H1 (cell line): ENCODE results near the gene DPY30. TPM values are rescaled to one million over a fixed set of nuclear protein-coding genes. Genes with fewer than 3 reads are reported as not detected.

Experiments
- CTCF ChIA-PET: fragments of 300-600 bp; sonication (Branson Sonifier 250); formaldehyde crosslinking; loops from one replicate; lab custom pipeline; 2021; ENCODE audit not compliant: partially characterized antibody; lab: Charles Lee
- POLR2A ChIA-PET: fragments of 300-600 bp; sonication (Branson Sonifier 250); formaldehyde crosslinking; loops from one replicate; lab custom pipeline; 2021; ENCODE audit warnings: inconsistent platforms; ENCODE audit not compliant: partially characterized antibody; lab: Charles Lee
- DNase-seq, 2 experiments: peaks; one replicate each; pipeline versions ENCODE4 v3.0.0 to v3.0.0-alpha.2; 2010 to 2022; ENCODE audit warnings: low spot score in 2 of 2, low read depth in 1 of 2, mixed read lengths in 1 of 2
- FAIRE-seq: peaks from 2 replicates; lab custom pipeline; 2011; peaks lifted over from hg19 to GRCh38; lab: Jason Lieb, UNC
- H2AFZ ChIP-seq: 2 replicates; pipeline ENCODE4 v1.8.1; 2012; ENCODE audit warnings: low read length, inconsistent platforms
- H2AK5ac ChIP-seq: 2 replicates; pipeline ENCODE4 v1.6.1; 2013; ENCODE audit warnings: low read depth, low read length
- H2BK120ac ChIP-seq: replicated peaks from 2 replicates; pipeline ENCODE3; 2013; ENCODE audit warnings: low read depth, low read length, inconsistent platforms
- H2BK12ac ChIP-seq: 2 replicates; pipeline ENCODE4 v1.6.1; 2013; ENCODE audit warnings: low read depth, low read length
- H2BK15ac ChIP-seq: 2 replicates; pipeline ENCODE4 v1.6.1; 2013; ENCODE audit warnings: low read length
- H2BK20ac ChIP-seq: 2 replicates; pipeline ENCODE4 v1.6.1; 2013; ENCODE audit warnings: low read length
- H2BK5ac ChIP-seq: 2 replicates; pipeline ENCODE4 v1.6.1; 2013; ENCODE audit warnings: low read depth, low read length
- H3K14ac ChIP-seq: 2 replicates; pipeline ENCODE4 v1.6.1; 2013; ENCODE audit warnings: inconsistent platforms; ENCODE audit not compliant: insufficient read length
- H3K18ac ChIP-seq: 2 replicates; pipeline ENCODE4 v1.6.1; 2013; ENCODE audit warnings: low read length; ENCODE audit errors: extremely low read depth
- H3K23ac ChIP-seq: 2 replicates; pipeline ENCODE4 v1.6.1; 2013; ENCODE audit warnings: inconsistent platforms; ENCODE audit not compliant: insufficient read length
- H3K23me2 ChIP-seq: 2 replicates; pipeline ENCODE4 v1.6.1; 2013; ENCODE audit warnings: low read depth, low read length
- H3K27ac ChIP-seq: 2 replicates; pipeline ENCODE4 v1.6.1; 2011; ENCODE audit warnings: low read depth, low read length, inconsistent platforms
- H3K27me3 ChIP-seq, 4 experiments: replicated peaks in 1 of 4; 1 replicate in 1 of 4; 2 replicates in 3 of 4; pipeline versions ENCODE4 v1.6.1 to v1.8.1; 2011 to 2013; ENCODE audit warnings: low read length in 3 of 4, mild to moderate bottlenecking in 3 of 4, inconsistent platforms in 2 of 4, mixed read lengths in 2 of 4, moderate library complexity in 1 of 4; ENCODE audit not compliant: control insufficient read depth in 3 of 4, insufficient read depth in 3 of 4; ENCODE audit errors: extremely low read depth in 1 of 4
- H3K36me3 ChIP-seq, 4 experiments: 2 replicates each; pipeline versions ENCODE4 v1.6.1 to v1.8.1; 2011 to 2013; ENCODE audit warnings: mild to moderate bottlenecking in 4 of 4, low read length in 3 of 4, moderate library complexity in 2 of 4, control low read depth in 1 of 4, inconsistent platforms in 1 of 4; ENCODE audit not compliant: insufficient read depth in 4 of 4, control insufficient read depth in 2 of 4
- H3K4ac ChIP-seq: replicated peaks from 2 replicates; pipeline ENCODE3; 2013; ENCODE audit warnings: low read length, low read depth, mixed read lengths, inconsistent platforms; ENCODE audit not compliant: insufficient read length
- H3K4me1 ChIP-seq, 4 experiments: replicated peaks in 1 of 4; 1 replicate in 1 of 4; 2 replicates in 3 of 4; pipeline versions ENCODE4 v1.6.1 to v1.8.1; 2011 to 2013; ENCODE audit warnings: low read length in 3 of 4, inconsistent platforms in 2 of 4, mixed read lengths in 1 of 4; ENCODE audit not compliant: insufficient read depth in 4 of 4, control insufficient read depth in 3 of 4
- H3K4me2 ChIP-seq, 2 experiments: 2 replicates each; pipeline versions ENCODE4 v1.6.1 to v1.8.1; 2011 to 2013; ENCODE audit warnings: low read depth in 2 of 2, low read length in 2 of 2, control low read depth in 1 of 2, inconsistent platforms in 1 of 2, mild to moderate bottlenecking in 1 of 2; ENCODE audit not compliant: insufficient read depth in 1 of 2
- H3K4me3 ChIP-seq, 4 experiments: fragments of 200-600, 300-600 bp in 1 of 4; sonication (generic), shearing (Covaris generic), sonication (Bioruptor Twin) in 1 of 4; 2 replicates each; pipeline versions ENCODE4 v1.5.1 to v1.8.1; 2011 to 2016; ENCODE audit warnings: low read length in 4 of 4, low read depth in 3 of 4, control low read depth in 2 of 4, inconsistent platforms in 2 of 4, mild to moderate bottlenecking in 2 of 4, mixed read lengths in 1 of 4, moderate library complexity in 1 of 4; ENCODE audit not compliant: insufficient read depth in 2 of 4; ENCODE audit errors: extremely low read depth in 1 of 4
- H3K56ac ChIP-seq: replicated peaks from 2 replicates; pipeline ENCODE3; 2013; ENCODE audit warnings: low read depth, mild to moderate bottlenecking, mixed read lengths, low read length, inconsistent platforms; ENCODE audit not compliant: insufficient read length
- H3K79me1 ChIP-seq: 2 replicates; pipeline ENCODE4 v1.6.1; 2013; ENCODE audit warnings: low read depth, low read length, control low read depth
- H3K79me2 ChIP-seq, 2 experiments: 2 replicates each; pipeline versions ENCODE4 v1.6.1 to v1.8.1; 2012 to 2013; ENCODE audit warnings: low read length in 2 of 2, mild to moderate bottlenecking in 2 of 2, inconsistent platforms in 1 of 2; ENCODE audit not compliant: insufficient read depth in 2 of 2, control insufficient read depth in 1 of 2
- H3K9ac ChIP-seq, 4 experiments: replicated peaks in 1 of 4; 1 replicate in 1 of 4; 2 replicates in 3 of 4; pipeline versions ENCODE4 v1.6.1 to v1.8.1; 2011 to 2013; ENCODE audit warnings: low read depth in 3 of 4, low read length in 3 of 4, control low read depth in 2 of 4, mild to moderate bottlenecking in 2 of 4, moderate library complexity in 2 of 4, inconsistent platforms in 1 of 4; ENCODE audit errors: extremely low read depth in 1 of 4
- H3K9me3 ChIP-seq, 2 experiments: 2 replicates each; pipeline versions ENCODE4 v1.6.1 to v1.8.1; 2012 to 2013; ENCODE audit warnings: mild to moderate bottlenecking in 2 of 2, moderate library complexity in 2 of 2, control low read depth in 1 of 2, inconsistent platforms in 1 of 2, low read depth in 1 of 2, low read length in 1 of 2, mixed read lengths in 1 of 2; ENCODE audit not compliant: insufficient read depth in 2 of 2
- H4K20me1 ChIP-seq, 2 experiments: replicated peaks in 1 of 2; 2 replicates each; pipeline versions ENCODE3 to v1.8.1; 2011 to 2013; ENCODE audit warnings: inconsistent platforms in 2 of 2, low read length in 2 of 2, mild to moderate bottlenecking in 1 of 2; ENCODE audit not compliant: insufficient read depth in 2 of 2, control insufficient read depth in 1 of 2
- H4K5ac ChIP-seq: 2 replicates; pipeline ENCODE4 v1.6.1; 2013; ENCODE audit warnings: low read length, low read depth, mixed read lengths, inconsistent platforms; ENCODE audit not compliant: insufficient read length
- H4K8ac ChIP-seq: 2 replicates; pipeline ENCODE4 v1.8.0; 2013; ENCODE audit warnings: mild to moderate bottlenecking, moderate library complexity, low read length, inconsistent platforms; ENCODE audit not compliant: insufficient read depth; ENCODE audit errors: extremely low read depth
- H4K91ac ChIP-seq: replicated peaks from 2 replicates; pipeline ENCODE3; 2013; ENCODE audit warnings: low read length, mixed read lengths, inconsistent platforms; ENCODE audit not compliant: insufficient read length
- ATF2 ChIP-seq: IDR thresholded peaks from 2 replicates; pipeline ENCODE4 v1.6.1; 2012; ENCODE audit warnings: low read length, inconsistent platforms
- CTBP2 ChIP-seq: IDR thresholded peaks from 2 replicates; pipeline ENCODE4 v1.7.0; 2011; ENCODE audit warnings: borderline replicate concordance, mild to moderate bottlenecking, moderate library complexity, mixed read lengths, low read length; ENCODE audit not compliant: insufficient read depth, insufficient read length
- FOSL1 ChIP-seq: IDR thresholded peaks from 2 replicates; pipeline ENCODE4 v1.6.1; 2011; ENCODE audit warnings: mild to moderate bottlenecking, low read depth, low read length, moderate library complexity; ENCODE audit not compliant: insufficient read depth
- HDAC6 ChIP-seq: IDR thresholded peaks from one replicate; pipeline ENCODE4 v1.7.1; 2012; ENCODE audit warnings: low read depth, mild to moderate bottlenecking, inconsistent platforms, low read length, moderate library complexity
- KDM4A ChIP-seq: IDR thresholded peaks from one replicate; pipeline ENCODE4 v1.7.1; 2012; ENCODE audit warnings: low read depth, mild to moderate bottlenecking, moderate library complexity, low read length, inconsistent platforms; ENCODE audit not compliant: severe bottlenecking
- NRF1 ChIP-seq: IDR thresholded peaks from 2 replicates; pipeline ENCODE4 v1.6.1; 2011; ENCODE audit warnings: mild to moderate bottlenecking, low read depth, low read length, improper control_type of control experiment
- RAD21 ChIP-seq, 2 experiments: IDR thresholded peaks in 1 of 2; conservative IDR thresholded peaks in 1 of 2; 2 replicates each; pipeline ENCODE4 v1.6.1; 2011; ENCODE audit warnings: low read depth in 2 of 2, low read length in 2 of 2, improper control_type of control experiment in 1 of 2, inconsistent platforms in 1 of 2, mild to moderate bottlenecking in 1 of 2, moderate library complexity in 1 of 2
- SIRT6 ChIP-seq: IDR thresholded peaks from one replicate; pipeline ENCODE4 v1.7.1; 2012; ENCODE audit warnings: low read length, inconsistent platforms
- SUZ12 ChIP-seq: fragments of 200-600 bp; sonication (generic); IDR thresholded peaks from 2 replicates; pipeline ENCODE4 v1.6.1; 2012; ENCODE audit warnings: mild to moderate bottlenecking, inconsistent platforms, low read length, moderate library complexity, mixed read lengths
- TAF7 ChIP-seq: optimal IDR thresholded peaks from 2 replicates; pipeline ENCODE3; 2011; ENCODE audit warnings: low read depth, mild to moderate bottlenecking, inconsistent platforms, low read length, moderate library complexity, borderline replicate concordance
- TBP ChIP-seq: IDR thresholded peaks from 2 replicates; pipeline ENCODE4 v1.6.1; 2011; ENCODE audit warnings: low read depth, low read length, improper control_type of control experiment
- TEAD4 ChIP-seq: IDR thresholded peaks from 2 replicates; pipeline ENCODE4 v1.6.1; 2012; ENCODE audit warnings: low read depth, low read length, inconsistent platforms, mixed read lengths
- WGBS, 2 experiments: shearing (Covaris generic) in 1 of 2; methylation state at CpG; one replicate each; pipeline versions ENCODE4 v1.1.6 to v1.1.7; 2013 to 2015; ENCODE audit warnings: low lambda C conversion rate in 2 of 2, mixed read lengths in 2 of 2, inconsistent platforms in 1 of 2, low coverage in 1 of 2, missing lambda C conversion rate in 1 of 2; ENCODE audit not compliant: insufficient replicate concordance in 2 of 2, insufficient coverage in 1 of 2, insufficient read length in 1 of 2; ENCODE audit errors: extremely low coverage in 1 of 2, missing lambda C conversion rate in 1 of 2; 5-methylcytosine and 5-hydroxymethylcytosine counted together
- polyA plus RNA-seq, 7 experiments: library from polyadenylated mRNA; depleted of rRNA in 3 of 7; stranded (reverse) in 5 of 7; unstranded in 2 of 7; fragments of >200 nt in 5 of 7; fragments of 200-250 nt in 2 of 7; gene quantifications; 1 replicate in 5 of 7; 2 replicates in 1 of 7; 4 replicates in 1 of 7; pipeline versions ENCODE4 v1.2.1 to v1.2.3, GENCODE V29; 2011 to 2013; ENCODE audit warnings: missing spikeins in 2 of 7, mixed read lengths in 2 of 7
- total RNA-seq: library from RNA; stranded (reverse); fragmentation: NEBNext Ultra II Directional; extraction: Animal tissue kit (Norgen Biotek cat#: 25700); gene quantifications from 2 replicates; pipeline ENCODE4 v1.2.1, GENCODE V29; 2021

DPY30 gene
- total and polyA plus RNA-seq, 2 of the 8 experiments (the other 6 are each of a cell fraction or from before 2014, with no cell fraction given): 139 to 157 TPM

GRCh38 chr2:32002406-32002805 lies 37.2 kb downstream of the DPY30 start:
- H3K18ac ChIP-seq: no peak overlapping the region
- peaks cover 3 to 91% of the 10 kb centered on the region in 2 experiments for H3K79me2 ChIP-seq
- no peak overlapping the region for H3K56ac ChIP-seq
- no peak overlapping the region for H4K8ac ChIP-seq
- no peaks in the 10 kb centered on the region for H3K23me2 ChIP-seq
- no peak overlapping the region for H2BK20ac ChIP-seq
- no peak overlapping the region for H2BK12ac ChIP-seq
- no peak overlapping the region for H3K14ac ChIP-seq
- H2BK120ac ChIP-seq: no peak overlapping the region
- no peaks in the 10 kb centered on the region for H3K27me3 ChIP-seq
- no peak for FAIRE-seq
- H2AK5ac ChIP-seq: no peak overlapping the region
- no peak overlapping the region for H2AFZ ChIP-seq
- no peak overlapping the region for H2BK5ac ChIP-seq
- peaks cover 5% of the 10 kb centered on the region for H3K79me1 ChIP-seq
- no peaks in the 10 kb centered on the region for H3K4me1 ChIP-seq
- ChIA-PET POLR2A (no interaction called here), CTCF (interaction anchor here (0.9 kb wide), 1 partner anchor 115 kb away, joined by 3 read pairs; no protein-coding TSS in a partner anchor)
- no peak overlapping the region for H3K27ac ChIP-seq
- H4K91ac ChIP-seq: no peak overlapping the region
- H4K5ac ChIP-seq: no peak overlapping the region
- no peak overlapping the region for H3K4me2 ChIP-seq
- H3K9me3 ChIP-seq: no peaks in the 10 kb centered on the region
- H3K36me3 ChIP-seq: no peaks in the 10 kb centered on the region
- peaks cover 0 to 10% of the 10 kb centered on the region in 2 experiments for H4K20me1 ChIP-seq
- no peak overlapping the region for H3K4me3 ChIP-seq
- DNase-seq: no peak
- WGBS, 2 experiments: 91% methylated on average over 3 of the region's 3 CpGs; no CpG with 5 or more reads in 1 of the 2 experiments
- H2BK15ac ChIP-seq: no peak overlapping the region
- no peak overlapping the region for H3K4ac ChIP-seq
- no peak overlapping the region for H3K23ac ChIP-seq
- no peak overlapping the region for H3K9ac ChIP-seq
- TF ChIP-seq TBP (no peak), CTBP2 (no peak), TAF7 (no peak), RAD21 (IDR thresholded peaks at IDR 0.05 in 1 of 2, conservative IDR thresholded peaks at IDR 0.05 in 1 of 2; ENCODE audit: low read depth in 2 of 2, low read length in 2 of 2) (no peak), KDM4A (no peak), TEAD4 (no peak), SIRT6 (no peak), HDAC6 (no peak), NRF1 (no peak), FOSL1 (no peak), ATF2 (no peak), SUZ12 (no peak)
